Pancreas (tissue), 10 donors: Measurements from ENCODE around the gene TGM5. TPM values are rescaled to one million over a fixed set of nuclear protein-coding genes. Genes with fewer than 3 reads are reported as not detected.

Source experiments
- ATAC-seq, 4 donors: fragments of 200-7000 bp; cut with Tn5 transposase; one replicate each; pipeline versions ENCODE4 v1.8.0 to v1.9.1; 2020; ENCODE audit warnings: mild to moderate bottlenecking in 4 of 4, moderate library complexity in 4 of 4
- DNase-seq, 6 donors: peaks; one replicate each; pipeline ENCODE4 v3.0.0-alpha.2; 2020
- FAIRE-seq: peaks from 2 replicates; lab custom pipeline; 2012; peaks lifted over from hg19 to GRCh38; lab: Jason Lieb, UNC
- H3K27ac ChIP-seq, 4 donors: fragments of 200-600 bp; sonication (generic); 1 replicate in 3 of 4; 2 replicates in 1 of 4; pipeline versions ENCODE4 v1.5.0 to v1.8.0; 2020
- H3K27me3 ChIP-seq, 4 donors: fragments of 200-600 bp; one replicate each; pipeline ENCODE4 v1.8.0; 2021
- H3K36me3 ChIP-seq, 3 donors: fragments of 200-600 bp; sonication (generic) in 1 of 3; one replicate each; pipeline versions ENCODE4 v1.5.0 to v1.8.0; 2020 to 2021
- H3K4me1 ChIP-seq, 3 donors: fragments of 200-600 bp; one replicate each; pipeline ENCODE4 v1.8.0; 2021
- H3K4me3 ChIP-seq, 4 donors: fragments of 200-600 bp; sonication (generic) in 2 of 4; one replicate each; pipeline versions ENCODE4 v1.5.0 to v1.8.0; 2020 to 2021
- H3K9me3 ChIP-seq, 4 donors: fragments of 200-600 bp; one replicate each; pipeline ENCODE4 v1.8.0; 2021
- WGBS, 2 donors: extraction: QIAGEN DNeasy Blood & Tissue Kit; methylation state at CpG; one replicate each; pipeline ENCODE4 v1.1.7; 2013; 5-methylcytosine and 5-hydroxymethylcytosine counted together
- intact Hi-C, 3 donors: fragments of 100-400 bp; cut with DNase I; formaldehyde crosslinking; loops; one replicate each; pipeline versions ENCODE4 v1.11.1 to v1.14.2; 2022
- polyA plus RNA-seq, 2 donors: library from polyadenylated mRNA; stranded (reverse); fragments of 200-250 nt; gene quantifications; one replicate each; pipeline ENCODE4 v1.2.3, GENCODE V29; 2013
- total RNA-seq, 6 donors: library from RNA; stranded (reverse); fragmentation: NEBNext Ultra II Directional in 4 of 6; extraction: Animal tissue kit (Norgen Biotek cat#: 25700) in 4 of 6; gene quantifications; one replicate each; pipeline versions ENCODE4 v1.2.1 to v1.2.4, GENCODE V29; 2021 to 2023
- TF ChIP-seq, protein P1 (sequence below), 4 donors: fragments of 200-600 bp; sonication (generic) in 3 of 4; IDR thresholded peaks; one replicate each; pipeline versions ENCODE4 v1.5.0 to v1.8.0; 2021; ENCODE audit warnings: antibody characterized with exemption in 4 of 4
- donor health status: healthy with polysubstance abuse.
- donor health status: DM: no; HTN: no; CAD: no; lungs with moderate emphysema.
- donor health status: DM: no; HTN: no; CAD: no.
- donor health status: control.
- donor health status: control.
- donor health status: Bipolar disorder and iron deficiency.
- donor health status: DM: yes; HTN: yes; CAD: no.
- donor health status: DM: no; HTN: no; CAD: no.
- donor health status: DM: no; HTN: no; CAD: no.
- donor health status: DM: yes; HTN: yes; CAD: no.

TGM5 gene
- total and polyA plus RNA-seq, 8 donors = not detected

DNA sequence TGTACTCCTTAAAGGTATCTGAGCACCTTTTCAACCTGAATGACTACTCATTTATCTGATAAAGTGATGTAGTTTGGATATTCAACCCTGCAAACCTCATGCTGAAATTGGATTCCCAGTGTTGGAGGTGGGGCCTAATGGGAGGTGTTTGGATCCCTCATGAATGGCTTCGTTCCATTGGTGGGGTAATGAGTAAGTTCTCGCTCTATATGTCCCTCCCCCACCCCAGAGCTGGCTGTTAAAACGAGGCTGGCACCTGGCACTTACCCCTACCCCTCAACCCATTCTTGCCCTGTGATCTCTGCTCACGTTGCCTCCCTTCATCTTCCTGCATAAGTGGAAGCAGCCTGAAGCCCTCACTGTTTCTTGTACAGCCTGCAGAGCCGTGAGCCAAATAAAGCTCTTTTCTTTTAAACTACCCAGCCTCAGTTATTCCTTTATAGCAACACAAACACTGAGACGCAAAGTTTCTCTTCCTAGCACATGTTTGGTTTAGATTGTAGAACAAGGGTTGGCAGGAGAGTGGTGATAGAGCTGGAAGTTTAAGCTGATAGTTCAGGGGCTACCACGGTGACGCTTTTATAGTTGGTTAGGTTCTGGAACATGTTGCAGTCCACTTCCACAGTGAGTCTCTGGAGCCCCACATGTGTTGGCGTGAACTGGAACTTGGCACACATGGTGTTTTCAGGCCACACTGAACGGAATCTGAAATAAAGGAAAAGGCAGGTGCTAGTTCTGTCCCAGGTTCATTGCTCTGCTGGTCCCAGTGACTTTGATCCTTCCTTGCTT, 69.8 kb downstream of the TGM5 start:
- FAIRE-seq = no peak
- TF ChIP-seq, protein P1, sequence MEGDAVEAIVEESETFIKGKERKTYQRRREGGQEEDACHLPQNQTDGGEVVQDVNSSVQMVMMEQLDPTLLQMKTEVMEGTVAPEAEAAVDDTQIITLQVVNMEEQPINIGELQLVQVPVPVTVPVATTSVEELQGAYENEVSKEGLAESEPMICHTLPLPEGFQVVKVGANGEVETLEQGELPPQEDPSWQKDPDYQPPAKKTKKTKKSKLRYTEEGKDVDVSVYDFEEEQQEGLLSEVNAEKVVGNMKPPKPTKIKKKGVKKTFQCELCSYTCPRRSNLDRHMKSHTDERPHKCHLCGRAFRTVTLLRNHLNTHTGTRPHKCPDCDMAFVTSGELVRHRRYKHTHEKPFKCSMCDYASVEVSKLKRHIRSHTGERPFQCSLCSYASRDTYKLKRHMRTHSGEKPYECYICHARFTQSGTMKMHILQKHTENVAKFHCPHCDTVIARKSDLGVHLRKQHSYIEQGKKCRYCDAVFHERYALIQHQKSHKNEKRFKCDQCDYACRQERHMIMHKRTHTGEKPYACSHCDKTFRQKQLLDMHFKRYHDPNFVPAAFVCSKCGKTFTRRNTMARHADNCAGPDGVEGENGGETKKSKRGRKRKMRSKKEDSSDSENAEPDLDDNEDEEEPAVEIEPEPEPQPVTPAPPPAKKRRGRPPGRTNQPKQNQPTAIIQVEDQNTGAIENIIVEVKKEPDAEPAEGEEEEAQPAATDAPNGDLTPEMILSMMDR (IDR thresholded peaks at IDR 0.05) = no peak
- no peak for ATAC-seq
- Histone ChIP-seq H3K27me3 (no peaks in the 10 kb centered on the region), H3K36me3 (peaks cover 8 to 38% (median 9%) of the 10 kb centered on the region in 3 donors), H3K9me3 (no peaks in the 10 kb centered on the region), H3K4me1 (no peaks in the 10 kb centered on the region), H3K4me3 (no peak overlapping the region), H3K27ac (no peak overlapping the region)
- intact Hi-C loops = no loop called here
- DNase-seq = no peak
- WGBS, 2 donors = 90 to 94% methylated on average over 10 of the region's 10 CpGs

DNA sequence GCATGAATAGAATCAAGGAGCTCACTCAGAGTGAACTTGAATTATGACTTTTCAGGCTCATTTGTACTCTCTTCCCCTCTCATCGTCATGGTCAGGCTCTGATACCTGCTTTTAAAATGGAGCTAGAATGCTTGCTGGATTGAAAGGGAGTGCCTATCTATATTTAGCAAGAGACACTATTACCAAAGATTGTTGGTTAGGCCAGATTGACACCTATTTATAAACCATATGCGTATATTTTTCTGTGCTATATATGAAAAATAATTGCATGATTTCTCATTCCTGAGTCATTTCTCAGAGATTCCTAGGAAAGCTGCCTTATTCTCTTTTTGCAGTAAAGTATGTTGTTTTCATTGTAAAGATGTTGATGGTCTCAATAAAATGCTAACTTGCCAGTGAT, 71.9 kb downstream of the TGM5 start:
- Histone ChIP-seq H3K9me3 (no peaks in the 10 kb centered on the region), H3K4me1 (peaks cover 0 to 5% (median 0%) of the 10 kb centered on the region in 3 donors), H3K4me3 (no peak overlapping the region), H3K27me3 (no peaks in the 10 kb centered on the region), H3K36me3 (peaks cover 11 to 60% (median 21%) of the 10 kb centered on the region in 3 donors), H3K27ac (no peak overlapping the region)
- intact Hi-C loops = no loop called here
- ATAC-seq (no peak), FAIRE-seq (no peak), DNase-seq (no peak)
- 84 to 92% methylated on average over 2 of the region's 2 CpGs for WGBS, 2 donors
- TF ChIP-seq, protein P1 (IDR thresholded peaks at IDR 0.05) = no peak

DNA sequence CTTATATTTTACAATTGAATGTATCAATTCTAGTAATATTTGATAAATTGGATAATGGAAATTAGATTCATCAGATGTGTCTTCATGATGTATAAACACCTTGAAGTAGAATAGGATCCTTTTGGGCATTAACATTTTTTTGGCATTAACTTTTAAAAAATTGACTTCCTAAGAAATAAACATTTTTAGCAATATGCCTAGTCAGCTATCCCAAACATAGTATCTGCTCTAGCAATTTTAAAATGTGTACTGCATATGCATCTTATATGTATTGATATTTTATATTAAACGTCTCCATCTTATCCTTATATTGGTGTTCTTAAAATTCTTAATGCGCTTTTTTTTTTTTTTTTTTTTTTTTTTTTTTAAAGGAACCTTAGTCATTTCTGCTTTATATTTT, 73.0 kb downstream of the TGM5 start:
- TF ChIP-seq, protein P1 (IDR thresholded peaks at IDR 0.05) = no peak
- no peak for ATAC-seq
- no peak for DNase-seq
- 88 to 94% methylated on average over 2 of the region's 2 CpGs for WGBS, 2 donors
- Histone ChIP-seq H3K27ac (no peak overlapping the region), H3K4me3 (no peak overlapping the region), H3K36me3 (peaks cover 11 to 66% (median 21%) of the 10 kb centered on the region in 3 donors), H3K9me3 (no peaks in the 10 kb centered on the region), H3K27me3 (no peaks in the 10 kb centered on the region), H3K4me1 (peaks cover 0 to 8% (median 0%) of the 10 kb centered on the region in 3 donors)
- intact Hi-C loops = no loop called here
- peak; percentile 51 for FAIRE-seq

DNA sequence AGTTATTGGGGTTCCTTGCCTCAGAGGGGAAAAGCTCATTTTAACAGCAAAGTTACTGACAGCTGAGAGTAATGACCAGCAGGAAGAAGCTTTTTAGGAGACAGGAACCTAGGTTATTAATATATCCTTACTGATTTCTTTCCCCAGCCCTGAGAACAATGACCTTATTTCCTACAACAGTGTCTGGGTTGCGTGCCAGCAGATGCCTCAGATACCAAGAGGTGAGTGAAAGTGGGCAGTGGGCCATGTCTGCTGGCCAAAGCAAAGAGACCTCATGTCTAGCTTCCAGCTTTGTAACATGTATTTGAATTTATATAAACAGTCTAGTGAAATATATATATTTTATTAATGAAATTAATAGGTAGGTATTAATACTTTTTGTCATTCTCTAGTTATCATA, 76.5 kb downstream of the TGM5 start:
- intact Hi-C loops = no loop called here

More for the DNA sequence above, 76.5 kb downstream of the TGM5 start:
- FAIRE-seq = no peak
- TF ChIP-seq, protein P1 (IDR thresholded peaks at IDR 0.05) = no peak
- Histone ChIP-seq H3K27ac (no peak overlapping the region), H3K4me3 (no peak overlapping the region), H3K4me1 (peaks cover 0 to 15% (median 11%) of the 10 kb centered on the region in 3 donors), H3K36me3 (peaks cover 11 to 45% (median 21%) of the 10 kb centered on the region in 3 donors), H3K9me3 (no peaks in the 10 kb centered on the region), H3K27me3 (no peaks in the 10 kb centered on the region)
- 41 to 43% methylated on average over 1 of the region's 1 CpG for WGBS, 2 donors
- ATAC-seq = peak in 1 of 4 donors; percentile 7
- DNase-seq = peak in 4 of 6 donors; percentile 30 to 60 (median 42)
